Measurements from ENCODE around the gene EML6. TPM values are rescaled to one million over a fixed set of nuclear protein-coding genes. Genes with fewer than 3 reads are reported as not detected.

Gene EML6
- total RNA-seq, 1 experiment from 2014 or later = 6.6 TPM

DNA sequence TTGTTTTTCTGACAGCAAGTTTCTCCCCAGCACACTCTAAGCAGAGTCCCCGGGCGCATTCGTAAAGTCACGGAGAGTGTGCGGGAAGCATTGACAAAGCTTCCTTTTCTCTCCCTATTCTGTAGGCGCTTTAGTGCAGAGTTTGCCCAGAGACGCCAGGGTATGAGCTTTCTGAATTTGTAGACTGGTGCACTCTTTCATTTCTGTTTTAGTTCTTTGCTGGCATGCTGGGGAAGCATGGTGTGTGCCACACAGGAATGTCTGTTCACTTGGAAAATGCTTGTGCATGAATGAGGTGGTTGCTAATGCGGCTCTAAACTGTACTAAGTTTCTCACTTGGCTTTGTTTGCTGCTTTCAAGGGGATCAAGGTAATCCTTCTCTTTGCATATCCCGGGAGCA is 224.2 kb downstream of the EML6 start:
- no peaks in the 10 kb centered on the region for H4K20me1 ChIP-seq (ENCODE audit: insufficient read depth)
- H3K36me3 ChIP-seq (ENCODE audit: control insufficient read depth in 1 of 2, insufficient read depth in 2 of 2, low read length in 2 of 2) = no peaks in the 10 kb centered on the region
- TF ChIP-seq JUND (IDR thresholded peaks at IDR 0.05) = no peak
- no peak for TF ChIP-seq FOSL1 (IDR thresholded peaks at IDR 0.05; ENCODE audit: low read depth)
- TF ChIP-seq, protein P1, sequence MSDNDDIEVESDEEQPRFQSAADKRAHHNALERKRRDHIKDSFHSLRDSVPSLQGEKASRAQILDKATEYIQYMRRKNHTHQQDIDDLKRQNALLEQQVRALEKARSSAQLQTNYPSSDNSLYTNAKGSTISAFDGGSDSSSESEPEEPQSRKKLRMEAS (IDR thresholded peaks at IDR 0.05) = no peak
- TF ChIP-seq POLR2AphosphoS5 (IDR thresholded peaks at IDR 0.05; ENCODE audit: low read depth, low read length) = no peak
- TF ChIP-seq, protein P2, sequence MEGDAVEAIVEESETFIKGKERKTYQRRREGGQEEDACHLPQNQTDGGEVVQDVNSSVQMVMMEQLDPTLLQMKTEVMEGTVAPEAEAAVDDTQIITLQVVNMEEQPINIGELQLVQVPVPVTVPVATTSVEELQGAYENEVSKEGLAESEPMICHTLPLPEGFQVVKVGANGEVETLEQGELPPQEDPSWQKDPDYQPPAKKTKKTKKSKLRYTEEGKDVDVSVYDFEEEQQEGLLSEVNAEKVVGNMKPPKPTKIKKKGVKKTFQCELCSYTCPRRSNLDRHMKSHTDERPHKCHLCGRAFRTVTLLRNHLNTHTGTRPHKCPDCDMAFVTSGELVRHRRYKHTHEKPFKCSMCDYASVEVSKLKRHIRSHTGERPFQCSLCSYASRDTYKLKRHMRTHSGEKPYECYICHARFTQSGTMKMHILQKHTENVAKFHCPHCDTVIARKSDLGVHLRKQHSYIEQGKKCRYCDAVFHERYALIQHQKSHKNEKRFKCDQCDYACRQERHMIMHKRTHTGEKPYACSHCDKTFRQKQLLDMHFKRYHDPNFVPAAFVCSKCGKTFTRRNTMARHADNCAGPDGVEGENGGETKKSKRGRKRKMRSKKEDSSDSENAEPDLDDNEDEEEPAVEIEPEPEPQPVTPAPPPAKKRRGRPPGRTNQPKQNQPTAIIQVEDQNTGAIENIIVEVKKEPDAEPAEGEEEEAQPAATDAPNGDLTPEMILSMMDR (IDR thresholded peaks at IDR 0.05 in 2 of 3, conservative IDR thresholded peaks at IDR 0.05 in 1 of 3; ENCODE audit: borderline replicate concordance in 1 of 3, insufficient read depth in 1 of 3, low read depth in 2 of 3, low read length in 2 of 3) = no peak
- TF ChIP-seq CBX3 (IDR thresholded peaks at IDR 0.05; ENCODE audit: low read depth) = no peak
- no peak for TF ChIP-seq POLR2A (IDR thresholded peaks at IDR 0.05; ENCODE audit: borderline replicate concordance, extremely low read depth, insufficient read depth, insufficient read length)
- no peak for TF ChIP-seq EZH2phosphoT487 (IDR thresholded peaks at IDR 0.05; ENCODE audit: borderline replicate concordance)
- no peak for TF ChIP-seq RAD21 (IDR thresholded peaks at IDR 0.05; ENCODE audit: low read depth)
- TF ChIP-seq, protein P3, sequence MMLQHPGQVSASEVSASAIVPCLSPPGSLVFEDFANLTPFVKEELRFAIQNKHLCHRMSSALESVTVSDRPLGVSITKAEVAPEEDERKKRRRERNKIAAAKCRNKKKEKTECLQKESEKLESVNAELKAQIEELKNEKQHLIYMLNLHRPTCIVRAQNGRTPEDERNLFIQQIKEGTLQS (IDR thresholded peaks at IDR 0.05) = no peak
- no peak for TF ChIP-seq ELF1 (IDR thresholded peaks at IDR 0.05; ENCODE audit: borderline replicate concordance, low read depth)
- TF ChIP-seq SIN3A (IDR thresholded peaks at IDR 0.05; ENCODE audit: low read depth) = no peak
- TF ChIP-seq, protein P4, sequence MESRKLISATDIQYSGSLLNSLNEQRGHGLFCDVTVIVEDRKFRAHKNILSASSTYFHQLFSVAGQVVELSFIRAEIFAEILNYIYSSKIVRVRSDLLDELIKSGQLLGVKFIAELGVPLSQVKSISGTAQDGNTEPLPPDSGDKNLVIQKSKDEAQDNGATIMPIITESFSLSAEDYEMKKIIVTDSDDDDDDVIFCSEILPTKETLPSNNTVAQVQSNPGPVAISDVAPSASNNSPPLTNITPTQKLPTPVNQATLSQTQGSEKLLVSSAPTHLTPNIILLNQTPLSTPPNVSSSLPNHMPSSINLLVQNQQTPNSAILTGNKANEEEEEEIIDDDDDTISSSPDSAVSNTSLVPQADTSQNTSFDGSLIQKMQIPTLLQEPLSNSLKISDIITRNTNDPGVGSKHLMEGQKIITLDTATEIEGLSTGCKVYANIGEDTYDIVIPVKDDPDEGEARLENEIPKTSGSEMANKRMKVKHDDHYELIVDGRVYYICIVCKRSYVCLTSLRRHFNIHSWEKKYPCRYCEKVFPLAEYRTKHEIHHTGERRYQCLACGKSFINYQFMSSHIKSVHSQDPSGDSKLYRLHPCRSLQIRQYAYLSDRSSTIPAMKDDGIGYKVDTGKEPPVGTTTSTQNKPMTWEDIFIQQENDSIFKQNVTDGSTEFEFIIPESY (IDR thresholded peaks at IDR 0.05; ENCODE audit: extremely low read depth, insufficient replicate concordance, low read length) = no peak
- TF ChIP-seq EZH2 (IDR thresholded peaks at IDR 0.05) = no peak
- no peak for TF ChIP-seq TCF7L2 (IDR thresholded peaks at IDR 0.05; ENCODE audit: borderline replicate concordance, extremely low read depth, insufficient read depth, insufficient read length)
- no peak for TF ChIP-seq YY1 (IDR thresholded peaks at IDR 0.05; ENCODE audit: extremely low read depth, insufficient replicate concordance, low read depth, low read length)
- TF ChIP-seq EGR1 (IDR thresholded peaks at IDR 0.05; ENCODE audit: low read depth) = no peak
- no peak overlapping the region for H3K27ac ChIP-seq (ENCODE audit: low read depth, low read length)
- ChIA-PET RAD21 (ENCODE audit: low non-redundant PET in 1 of 2, low total read pairs in 2 of 2, uncharacterized antibody in 2 of 2, unreplicated experiment in 2 of 2) (no interaction called here), CTCF (no interaction called here), POLR2A (no interaction called here)
- DNase-seq (ENCODE audit: low read depth, low spot score) (no peak), ATAC-seq (no peak)
- intact Hi-C loops (cut with micrococcal nuclease) = no loop called here
- H3K27me3 ChIP-seq (ENCODE audit: insufficient read depth, low read length) = no peaks in the 10 kb centered on the region
- no peak overlapping the region for H3K4me2 ChIP-seq (ENCODE audit: low read length)
- no peaks in the 10 kb centered on the region for H3K79me2 ChIP-seq (ENCODE audit: insufficient read depth, low read length)
- peaks cover 0 to 15% of the 10 kb centered on the region in 2 experiments; a peak in 2 of 4 replicates for H3K4me1 ChIP-seq (ENCODE audit: control insufficient read depth in 1 of 2, insufficient read depth in 2 of 2, low read length in 2 of 2)
- no peak overlapping the region for H2AFZ ChIP-seq (ENCODE audit: low read depth, low read length, poor library complexity, severe bottlenecking)
- no peak overlapping the region for H3K4me3 ChIP-seq (replicated peaks in 1 of 2; ENCODE audit: low read depth in 1 of 2, low read length in 2 of 2)
- H3K9ac ChIP-seq (ENCODE audit: low read length) = no peak overlapping the region
- H3K9me3 ChIP-seq (ENCODE audit: control insufficient read depth in 1 of 2, insufficient read depth in 1 of 2, low read depth in 1 of 2, low read length in 2 of 2) = no peaks in the 10 kb centered on the region
- BruUV-seq (replicated peaks) = no TSS peak
- no peaks in the 10 kb centered on the region for H3K9me2 ChIP-seq (ENCODE audit: insufficient read depth)

Data from HCT116 (cell line).